Lower leg skin (tissue), 3 donors: ENCODE measurements around the gene KCNQ1OT1.

ENCODE experiments used
- CTCF ChIP-seq, 3 donors: fragments of 450-650 bp; IDR thresholded peaks; one replicate each; pipeline ENCODE4 v1.5.1; 2016; ENCODE audit warnings: antibody characterized with exemption in 3 of 3, mild to moderate bottlenecking in 3 of 3, moderate library complexity in 2 of 3
- POLR2A ChIP-seq, 2 donors: fragments of 450-650 bp; IDR thresholded peaks; one replicate each; pipeline ENCODE4 v1.6.1; 2016 to 2017; ENCODE audit warnings: antibody characterized with exemption in 2 of 2, mild to moderate bottlenecking in 1 of 2, moderate library complexity in 1 of 2

DNA sequence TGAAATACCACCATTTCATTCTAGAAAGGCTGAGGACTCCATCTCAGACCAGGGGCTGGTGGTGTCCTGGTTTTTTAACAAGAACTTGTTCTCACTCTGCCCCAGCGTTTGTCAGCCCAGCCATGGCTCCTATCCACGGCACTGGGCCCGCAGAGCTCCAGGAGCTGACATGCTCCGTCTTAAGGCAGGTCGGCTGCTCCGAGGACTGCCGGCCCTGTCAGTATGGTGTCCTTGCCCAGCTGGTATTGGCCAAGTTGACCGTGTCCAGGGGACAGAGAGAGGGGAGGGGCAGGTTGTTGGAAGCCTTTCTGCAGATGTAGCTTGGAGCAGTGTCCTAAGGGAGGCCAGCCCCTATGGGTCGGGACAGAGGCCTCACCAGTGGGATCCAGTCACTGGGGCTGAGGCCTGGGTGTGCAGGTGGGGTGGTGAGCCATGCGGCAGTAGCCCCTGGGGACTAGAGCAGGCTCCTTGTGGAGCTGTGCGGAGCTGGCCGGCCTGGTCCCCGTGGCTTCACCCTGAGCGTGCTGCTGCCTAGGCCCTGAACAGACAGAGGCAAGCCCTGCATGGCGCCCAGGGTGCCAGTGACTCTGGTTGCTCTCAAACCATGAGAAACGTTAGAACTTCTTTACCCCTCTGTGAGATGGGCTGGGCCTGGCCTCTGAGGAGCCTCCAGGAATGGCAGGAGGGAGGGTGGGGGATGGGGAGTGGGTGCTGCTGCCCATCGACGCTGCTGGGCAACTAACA lies 39.9 kb upstream of the KCNQ1OT1 start:
- TF ChIP-seq POLR2A (IDR thresholded peaks at IDR 0.05) (no peak), CTCF (IDR thresholded peaks at IDR 0.05) (no peak)
